ENCODE measurements around the gene PRMT9. TPM values are rescaled to one million over a fixed set of nuclear protein-coding genes. Genes with fewer than 3 reads are reported as not detected.

PRMT9 gene
- total and polyA plus RNA-seq, 2 donors (not counting 1 experiment from before 2014, with no cell fraction given) = 5.6 to 11.0 TPM

- DNase-seq (no peak), ATAC-seq (ENCODE audit: low read depth) (no peak)
- no peak for TF ChIP-seq CTCF (IDR thresholded peaks at IDR 0.05)
- no peak overlapping the region for H3K9ac ChIP-seq (ENCODE audit: low read length)
- no peak overlapping the region for H3K4me3 ChIP-seq (ENCODE audit: control extremely low read depth in 1 of 5, extremely low read depth in 1 of 5, insufficient read depth in 1 of 5, low read depth in 2 of 5, low read length in 4 of 5)
- POLR2A ChIA-PET = no interaction called here
- no peaks in the 10 kb centered on the region for H3K4me1 ChIP-seq (ENCODE audit: control insufficient read depth in 2 of 2, insufficient read depth in 2 of 2, low read length in 2 of 2)
- no peak overlapping the region for H3K4me3 Mint-ChIP-seq
- H3K79me2 ChIP-seq (ENCODE audit: control insufficient read depth, insufficient read depth, low read length) = no peaks in the 10 kb centered on the region
- WGBS (ENCODE audit: insufficient coverage) = no CpG with 5 or more reads among the region's 1 CpG
- no peak overlapping the region for H3K27ac ChIP-seq (ENCODE audit: low read length in 2 of 2)
- no peak overlapping the region for H3K4me2 ChIP-seq (replicated peaks; ENCODE audit: low read depth, low read length, poor library complexity, severe bottlenecking)
- no peaks in the 10 kb centered on the region for H3K27me3 Mint-ChIP-seq
- H3K36me3 ChIP-seq (replicated peaks in 1 of 2; ENCODE audit: control extremely low read depth in 1 of 2, control insufficient read depth in 1 of 2, extremely low read depth in 1 of 2, insufficient read depth in 2 of 2, low read length in 1 of 2) = peaks cover 19 to 71% of the 10 kb centered on the region in 2 experiments
- H3K27me3 ChIP-seq (replicated peaks in 1 of 4; ENCODE audit: control extremely low read depth in 1 of 4, control insufficient read depth in 3 of 4, insufficient read depth in 4 of 4, low read length in 3 of 4) = no peaks in the 10 kb centered on the region
- H3K9me3 ChIP-seq (ENCODE audit: control extremely low read depth in 1 of 3, control insufficient read depth in 2 of 3, insufficient read depth in 1 of 3, low read length in 2 of 3) = no peaks in the 10 kb centered on the region
- no peak overlapping the region for H2AFZ ChIP-seq (ENCODE audit: insufficient read depth, low read depth, low read length, poor library complexity, severe bottlenecking)
- CTCF ChIA-PET = no interaction called here
- no peak overlapping the region for H3K27ac Mint-ChIP-seq
- H4K20me1 ChIP-seq (ENCODE audit: control insufficient read depth, insufficient read depth, low read length, poor library complexity, severe bottlenecking) = no peaks in the 10 kb centered on the region
- peaks cover 3% of the 10 kb centered on the region for H3K9me3 Mint-ChIP-seq (ENCODE audit: insufficient read depth)
- intact Hi-C loops (cut with micrococcal nuclease) = no loop called here
- H3K4me1 Mint-ChIP-seq = no peaks in the 10 kb centered on the region
Measured at GRCh38 chr4:147633643-147634042, 50.3 kb downstream of the PRMT9 start.

- H3K4me1 ChIP-seq (ENCODE audit: control insufficient read depth in 2 of 2, insufficient read depth in 2 of 2, low read length in 2 of 2) = no peaks in the 10 kb centered on the region
- no peak for ATAC-seq (ENCODE audit: low read depth)
- no peak overlapping the region for H3K4me2 ChIP-seq (replicated peaks; ENCODE audit: low read depth, low read length, poor library complexity, severe bottlenecking)
- Mint-ChIP-seq H3K4me1 (no peaks in the 10 kb centered on the region), H3K4me3 (no peak overlapping the region), H3K27ac (no peak overlapping the region), H3K9me3 (ENCODE audit: insufficient read depth) (peaks cover 3% of the 10 kb centered on the region), H3K27me3 (no peaks in the 10 kb centered on the region)
- H3K79me2 ChIP-seq (ENCODE audit: control insufficient read depth, insufficient read depth, low read length) = no peaks in the 10 kb centered on the region
- ChIA-PET CTCF (no interaction called here), POLR2A (no interaction called here)
- no peaks in the 10 kb centered on the region for H3K27me3 ChIP-seq (replicated peaks in 1 of 4; ENCODE audit: control extremely low read depth in 1 of 4, control insufficient read depth in 3 of 4, insufficient read depth in 4 of 4, low read length in 3 of 4)
- no CpG with 5 or more reads among the region's 3 CpGs for WGBS (ENCODE audit: insufficient coverage)
- no peaks in the 10 kb centered on the region for H3K9me3 ChIP-seq (ENCODE audit: control extremely low read depth in 1 of 3, control insufficient read depth in 2 of 3, insufficient read depth in 1 of 3, low read length in 2 of 3)
- intact Hi-C loops (cut with micrococcal nuclease) = no loop called here
- DNase-seq = no peak
- no peak overlapping the region for H3K4me3 ChIP-seq (ENCODE audit: control extremely low read depth in 1 of 5, extremely low read depth in 1 of 5, insufficient read depth in 1 of 5, low read depth in 2 of 5, low read length in 4 of 5)
- no peak overlapping the region for H3K9ac ChIP-seq (ENCODE audit: low read length)
- TF ChIP-seq CTCF (IDR thresholded peaks at IDR 0.05) (no peak), EZH2 (IDR thresholded peaks at IDR 0.05; ENCODE audit: borderline replicate concordance, insufficient read depth, low read depth, low read length, poor library complexity, severe bottlenecking) (no peak)
- no peak overlapping the region for H3K27ac ChIP-seq (ENCODE audit: low read length in 2 of 2)
- no peaks in the 10 kb centered on the region for H4K20me1 ChIP-seq (ENCODE audit: control insufficient read depth, insufficient read depth, low read length, poor library complexity, severe bottlenecking)
- H2AFZ ChIP-seq (ENCODE audit: insufficient read depth, low read depth, low read length, poor library complexity, severe bottlenecking) = no peak overlapping the region
- H3K36me3 ChIP-seq (replicated peaks in 1 of 2; ENCODE audit: control extremely low read depth in 1 of 2, control insufficient read depth in 1 of 2, extremely low read depth in 1 of 2, insufficient read depth in 2 of 2, low read length in 1 of 2) = peaks cover 19 to 73% of the 10 kb centered on the region in 2 experiments
Measured at GRCh38 chr4:147633113-147633512, 50.9 kb downstream of the PRMT9 start.

All from B cell (primary cell).